HepG2 (cell line): ENCODE results near the gene USP2.
A peak's percentile ranks its signal among the peaks of the same experiment; 100 is the strongest.

Source experiments
- CEBPB ChIP-seq: IDR thresholded peaks from 2 replicates; pipeline ENCODE4 v1.6.1; 2011; ENCODE audit warnings: low read depth, low read length, improper control_type of control experiment, borderline replicate concordance
- EP300 ChIP-seq, 3 experiments: sonication (generic) in 1 of 3; formaldehyde crosslinking in 1 of 3; IDR thresholded peaks; 2 replicates each; pipeline versions ENCODE4 v1.5.1 to v1.6.1; 2011 to 2020; ENCODE audit warnings: low read depth in 2 of 3, low read length in 2 of 3, borderline replicate concordance in 1 of 3, improper control_type of control experiment in 1 of 3, mild to moderate bottlenecking in 1 of 3, missing genetic modification reagents in 1 of 3, moderate library complexity in 1 of 3
- FOXA1 ChIP-seq, 2 experiments: fragments of 450-650 bp in 1 of 2; sonication (generic) in 1 of 2; formaldehyde crosslinking in 1 of 2; IDR thresholded peaks; 2 replicates each; pipeline versions ENCODE4 v1.4.0 to v1.6.1; 2016 to 2020; ENCODE audit warnings: missing genetic modification reagents in 1 of 2
- SMC3 ChIP-seq: IDR thresholded peaks from 2 replicates; pipeline ENCODE4 v1.6.1; 2011; ENCODE audit warnings: low read length, improper control_type of control experiment
- TMF1 ChIP-seq: sonication (generic); formaldehyde crosslinking; IDR thresholded peaks from 2 replicates; pipeline ENCODE4 v1.8.1; 2022; ENCODE audit warnings: low read depth, missing genetic modification reagents
- TF ChIP-seq, protein P1 (sequence below): sonication (generic); formaldehyde crosslinking; IDR thresholded peaks from 2 replicates; pipeline ENCODE4 v1.5.0; 2020; ENCODE audit warnings: mild to moderate bottlenecking, missing genetic modification reagents, moderate library complexity

DNA sequence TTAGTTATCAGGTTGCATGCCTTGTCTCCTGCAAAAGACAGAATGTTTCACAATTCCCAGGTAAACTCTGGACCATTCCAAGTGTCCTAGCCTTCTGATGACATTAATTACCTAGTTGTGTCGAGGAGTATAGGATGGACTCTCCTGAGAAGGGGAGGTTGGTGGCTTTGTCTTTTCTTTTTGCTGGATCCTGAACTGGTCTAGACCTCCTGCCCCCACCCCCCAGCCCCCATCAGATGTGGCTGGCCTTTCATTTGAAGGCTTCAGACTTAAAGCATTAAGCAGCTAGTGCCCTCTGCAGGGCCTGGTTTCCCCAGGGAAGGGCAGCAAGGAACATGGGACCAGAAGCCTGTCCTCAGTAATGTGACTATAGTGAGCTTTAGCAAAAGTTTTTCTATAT lies 74.3 kb downstream of the USP2 start:
- TF ChIP-seq, protein P1, sequence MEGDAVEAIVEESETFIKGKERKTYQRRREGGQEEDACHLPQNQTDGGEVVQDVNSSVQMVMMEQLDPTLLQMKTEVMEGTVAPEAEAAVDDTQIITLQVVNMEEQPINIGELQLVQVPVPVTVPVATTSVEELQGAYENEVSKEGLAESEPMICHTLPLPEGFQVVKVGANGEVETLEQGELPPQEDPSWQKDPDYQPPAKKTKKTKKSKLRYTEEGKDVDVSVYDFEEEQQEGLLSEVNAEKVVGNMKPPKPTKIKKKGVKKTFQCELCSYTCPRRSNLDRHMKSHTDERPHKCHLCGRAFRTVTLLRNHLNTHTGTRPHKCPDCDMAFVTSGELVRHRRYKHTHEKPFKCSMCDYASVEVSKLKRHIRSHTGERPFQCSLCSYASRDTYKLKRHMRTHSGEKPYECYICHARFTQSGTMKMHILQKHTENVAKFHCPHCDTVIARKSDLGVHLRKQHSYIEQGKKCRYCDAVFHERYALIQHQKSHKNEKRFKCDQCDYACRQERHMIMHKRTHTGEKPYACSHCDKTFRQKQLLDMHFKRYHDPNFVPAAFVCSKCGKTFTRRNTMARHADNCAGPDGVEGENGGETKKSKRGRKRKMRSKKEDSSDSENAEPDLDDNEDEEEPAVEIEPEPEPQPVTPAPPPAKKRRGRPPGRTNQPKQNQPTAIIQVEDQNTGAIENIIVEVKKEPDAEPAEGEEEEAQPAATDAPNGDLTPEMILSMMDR (CRISPR knock-in tag), result peak; percentile 28; the same call in 1 of the 2 replicates
- TF ChIP-seq EP300 (IDR thresholded peaks at IDR 0.05; ENCODE audit: low read depth in 2 of 2, low read length in 2 of 2) (no peak), EP300 (CRISPR knock-in tag; IDR thresholded peaks at IDR 0.05; ENCODE audit: borderline replicate concordance) (no peak), SMC3 (no peak), CEBPB (peak; percentile 14; the same call in 1 of the 2 replicates), TMF1 (CRISPR knock-in tag) (no peak), FOXA1 (IDR thresholded peaks at IDR 0.05) (no peak), FOXA1 (CRISPR knock-in tag; IDR thresholded peaks at IDR 0.05) (no peak)
